Uterus (tissue), 4 donors: ENCODE data around the gene PARP15. TPM values are rescaled to one million over a fixed set of nuclear protein-coding genes. Genes with fewer than 3 reads are reported as not detected.

Source experiments
- DNase-seq, 2 donors: peaks; one replicate each; pipeline ENCODE4 v3.0.0-alpha.2; 2019 to 2020
- H3K27ac ChIP-seq, 2 donors: fragments of 200-600 bp; sonication (generic); 1 replicate in 1 of 2; 2 replicates in 1 of 2; pipeline ENCODE4 v1.5.1; 2016 to 2018
- H3K27me3 ChIP-seq, 2 donors: fragments of 200-600 bp; sonication (generic); one replicate each; pipeline ENCODE4 v1.5.1; 2018 to 2019; ENCODE audit warnings: control low read depth in 1 of 2
- H3K36me3 ChIP-seq, 2 donors: fragments of 200-600 bp; sonication (generic); one replicate each; pipeline ENCODE4 v1.5.1; 2019; ENCODE audit warnings: control low read depth in 1 of 2
- H3K4me1 ChIP-seq, 2 donors: fragments of 200-600 bp; sonication (generic); one replicate each; pipeline ENCODE4 v1.5.1; 2018 to 2019; ENCODE audit warnings: control low read depth in 1 of 2
- H3K4me3 ChIP-seq, 2 donors: fragments of 200-600 bp; sonication (generic); 1 replicate in 1 of 2; 2 replicates in 1 of 2; pipeline ENCODE4 v1.5.1; 2018 to 2019; ENCODE audit warnings: mild to moderate bottlenecking in 1 of 2
- H3K9me3 ChIP-seq, 2 donors: fragments of 200-600 bp; sonication (generic); one replicate each; pipeline ENCODE4 v1.5.1; 2019; ENCODE audit warnings: control low read depth in 1 of 2
- POLR2A ChIP-seq, 2 donors: fragments of 450-650 bp; IDR thresholded peaks; one replicate each; pipeline ENCODE4 v1.6.1; 2016; ENCODE audit warnings: antibody characterized with exemption in 2 of 2, mild to moderate bottlenecking in 1 of 2, moderate library complexity in 1 of 2
- intact Hi-C: fragments of 100-400 bp; cut with DNase I; formaldehyde crosslinking; loops from one replicate; pipeline ENCODE4 v1.15.1; 2023; ENCODE audit warnings: low total_unique reads
- total RNA-seq, 4 donors: library from RNA; depleted of rRNA in 3 of 4; stranded (reverse); fragments of >200 nt in 3 of 4; gene quantifications; one replicate each; pipeline versions ENCODE4 v1.1.0 to v1.2.4, GENCODE V29; 2014 to 2023
- TF ChIP-seq, protein P1 (sequence below), 4 experiments: fragments of 200-600 bp in 2 of 4; fragments of 450-650 bp in 2 of 4; sonication (generic) in 2 of 4; IDR thresholded peaks; one replicate each; pipeline ENCODE4 v1.5.1; 2016 to 2019; ENCODE audit warnings: antibody characterized with exemption in 4 of 4, mild to moderate bottlenecking in 2 of 4, moderate library complexity in 1 of 4
- donor health status: DM: yes; HTN: yes; CAD: no.

The PARP15 gene
- total RNA-seq, 4 donors from 2014 or later: under 0.01 to 3.1 (median 1.6) TPM

DNA sequence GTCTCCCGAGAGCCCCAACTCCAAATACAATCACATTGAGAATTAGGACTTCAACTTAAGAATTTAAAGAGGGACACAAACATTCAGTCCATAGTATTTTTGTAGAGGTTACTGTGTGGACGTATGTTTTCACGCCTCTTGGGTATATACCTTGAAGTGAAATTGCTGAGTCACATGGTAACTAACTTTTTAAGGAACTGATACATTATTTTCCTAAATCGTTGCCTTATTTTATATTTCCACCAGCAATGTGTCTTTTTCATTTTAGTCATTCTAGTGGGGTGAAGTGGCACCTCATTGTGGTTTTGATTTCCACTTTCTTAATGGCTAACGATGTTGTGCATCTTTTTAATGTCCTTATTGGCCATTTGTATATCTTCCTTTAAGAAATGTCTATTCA is 11.8 kb downstream of the PARP15 start:
- Histone ChIP-seq H3K27me3 (no peaks in the 10 kb centered on the region), H3K27ac (no peak overlapping the region), H3K4me3 (no peak overlapping the region), H3K9me3 (no peaks in the 10 kb centered on the region), H3K4me1 (no peaks in the 10 kb centered on the region), H3K36me3 (no peaks in the 10 kb centered on the region)
- intact Hi-C loops: no loop called here
- no peak for DNase-seq
- TF ChIP-seq POLR2A (IDR thresholded peaks at IDR 0.05): no peak
- TF ChIP-seq, protein P1, sequence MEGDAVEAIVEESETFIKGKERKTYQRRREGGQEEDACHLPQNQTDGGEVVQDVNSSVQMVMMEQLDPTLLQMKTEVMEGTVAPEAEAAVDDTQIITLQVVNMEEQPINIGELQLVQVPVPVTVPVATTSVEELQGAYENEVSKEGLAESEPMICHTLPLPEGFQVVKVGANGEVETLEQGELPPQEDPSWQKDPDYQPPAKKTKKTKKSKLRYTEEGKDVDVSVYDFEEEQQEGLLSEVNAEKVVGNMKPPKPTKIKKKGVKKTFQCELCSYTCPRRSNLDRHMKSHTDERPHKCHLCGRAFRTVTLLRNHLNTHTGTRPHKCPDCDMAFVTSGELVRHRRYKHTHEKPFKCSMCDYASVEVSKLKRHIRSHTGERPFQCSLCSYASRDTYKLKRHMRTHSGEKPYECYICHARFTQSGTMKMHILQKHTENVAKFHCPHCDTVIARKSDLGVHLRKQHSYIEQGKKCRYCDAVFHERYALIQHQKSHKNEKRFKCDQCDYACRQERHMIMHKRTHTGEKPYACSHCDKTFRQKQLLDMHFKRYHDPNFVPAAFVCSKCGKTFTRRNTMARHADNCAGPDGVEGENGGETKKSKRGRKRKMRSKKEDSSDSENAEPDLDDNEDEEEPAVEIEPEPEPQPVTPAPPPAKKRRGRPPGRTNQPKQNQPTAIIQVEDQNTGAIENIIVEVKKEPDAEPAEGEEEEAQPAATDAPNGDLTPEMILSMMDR (IDR thresholded peaks at IDR 0.05): no peak

- TF ChIP-seq POLR2A (IDR thresholded peaks at IDR 0.05): no peak
- TF ChIP-seq, protein P1 (IDR thresholded peaks at IDR 0.05): no peak
- intact Hi-C loops: no loop called here
- DNase-seq: no peak
- Histone ChIP-seq H3K27me3 (no peaks in the 10 kb centered on the region), H3K36me3 (no peaks in the 10 kb centered on the region), H3K9me3 (no peaks in the 10 kb centered on the region), H3K4me1 (no peaks in the 10 kb centered on the region), H3K4me3 (no peak overlapping the region), H3K27ac (no peak overlapping the region)
Observed at GRCh38 chr3:122590610-122591009, 13.2 kb downstream of the PARP15 start.

DNA sequence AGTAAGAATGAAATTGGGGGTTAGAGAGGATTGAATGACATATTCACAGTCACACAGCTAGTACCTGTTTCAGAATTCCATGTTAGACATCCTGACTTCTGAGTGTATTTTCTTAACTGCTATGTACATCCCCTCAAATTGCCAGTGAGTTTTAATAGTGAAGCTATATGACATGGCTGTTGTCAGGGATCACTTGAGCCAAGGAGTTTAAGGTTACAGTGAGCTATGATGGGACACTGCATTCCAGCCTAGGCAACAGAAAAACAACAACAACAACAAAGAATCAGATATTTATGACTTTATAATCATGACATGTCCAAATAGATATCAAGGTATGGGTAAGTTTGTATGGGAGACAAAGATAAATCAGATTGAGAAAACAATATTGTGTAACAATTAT is 16.6 kb downstream of the PARP15 start:
- Histone ChIP-seq H3K4me3 (no peak overlapping the region), H3K9me3 (no peaks in the 10 kb centered on the region)
- DNase-seq: no peak

GRCh38 chr3:122598151-122598550 is 20.7 kb downstream of the PARP15 start:
- Histone ChIP-seq H3K27ac (no peak overlapping the region), H3K27me3 (no peaks in the 10 kb centered on the region), H3K9me3 (no peaks in the 10 kb centered on the region), H3K4me3 (no peak overlapping the region), H3K36me3 (no peaks in the 10 kb centered on the region), H3K4me1 (no peaks in the 10 kb centered on the region)
- no peak for DNase-seq
- no peak for TF ChIP-seq POLR2A (IDR thresholded peaks at IDR 0.05)
- TF ChIP-seq, protein P1 (IDR thresholded peaks at IDR 0.05): no peak
- intact Hi-C loops: no loop called here

More for the DNA sequence above, 16.6 kb downstream of the PARP15 start:
- Histone ChIP-seq H3K27ac (no peak overlapping the region), H3K27me3 (no peaks in the 10 kb centered on the region), H3K4me1 (no peaks in the 10 kb centered on the region), H3K36me3 (no peaks in the 10 kb centered on the region)
- intact Hi-C loops: no loop called here
- TF ChIP-seq, protein P1 (IDR thresholded peaks at IDR 0.05): no peak
- TF ChIP-seq POLR2A (IDR thresholded peaks at IDR 0.05): no peak

DNA sequence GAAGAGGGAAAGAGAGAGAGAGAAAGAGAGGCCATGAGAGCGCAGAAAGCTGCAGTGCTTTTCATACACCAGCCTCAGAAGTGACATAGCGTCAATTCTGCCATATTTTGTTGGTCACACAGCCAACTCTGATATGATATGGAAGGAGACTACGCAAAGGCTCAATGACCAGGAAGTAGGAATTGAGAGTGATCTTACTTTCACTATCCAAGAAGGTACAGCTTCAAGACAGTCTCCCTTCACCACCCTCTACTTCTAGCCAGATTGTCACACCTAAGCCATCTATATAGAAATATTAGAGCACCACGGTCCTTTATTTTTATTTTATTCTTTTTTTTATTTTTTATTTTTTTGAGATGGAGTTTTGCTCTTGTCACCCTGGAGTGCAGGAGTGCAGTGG is 21.1 kb downstream of the PARP15 start:
- Histone ChIP-seq H3K27me3 (no peaks in the 10 kb centered on the region), H3K4me1 (no peaks in the 10 kb centered on the region), H3K9me3 (no peaks in the 10 kb centered on the region), H3K27ac (no peak overlapping the region), H3K36me3 (no peaks in the 10 kb centered on the region), H3K4me3 (no peak overlapping the region)
- no peak for TF ChIP-seq POLR2A (IDR thresholded peaks at IDR 0.05)
- TF ChIP-seq, protein P1 (IDR thresholded peaks at IDR 0.05): no peak
- intact Hi-C loops: no loop called here
- no peak for DNase-seq
